IPS-11a (cell line): ENCODE data around the gene INPP5D.

Experiments used
- H3K4me3 ChIP-seq: one replicate; pipeline ENCODE4 v1.5.1; 2013; ENCODE audit warnings: low read depth, low read length, control low read depth

The INPP5D gene

GRCh38 chr2:233074106-233074505, 14.0 kb downstream of the INPP5D start:
- no peak overlapping the region for H3K4me3 ChIP-seq

DNA sequence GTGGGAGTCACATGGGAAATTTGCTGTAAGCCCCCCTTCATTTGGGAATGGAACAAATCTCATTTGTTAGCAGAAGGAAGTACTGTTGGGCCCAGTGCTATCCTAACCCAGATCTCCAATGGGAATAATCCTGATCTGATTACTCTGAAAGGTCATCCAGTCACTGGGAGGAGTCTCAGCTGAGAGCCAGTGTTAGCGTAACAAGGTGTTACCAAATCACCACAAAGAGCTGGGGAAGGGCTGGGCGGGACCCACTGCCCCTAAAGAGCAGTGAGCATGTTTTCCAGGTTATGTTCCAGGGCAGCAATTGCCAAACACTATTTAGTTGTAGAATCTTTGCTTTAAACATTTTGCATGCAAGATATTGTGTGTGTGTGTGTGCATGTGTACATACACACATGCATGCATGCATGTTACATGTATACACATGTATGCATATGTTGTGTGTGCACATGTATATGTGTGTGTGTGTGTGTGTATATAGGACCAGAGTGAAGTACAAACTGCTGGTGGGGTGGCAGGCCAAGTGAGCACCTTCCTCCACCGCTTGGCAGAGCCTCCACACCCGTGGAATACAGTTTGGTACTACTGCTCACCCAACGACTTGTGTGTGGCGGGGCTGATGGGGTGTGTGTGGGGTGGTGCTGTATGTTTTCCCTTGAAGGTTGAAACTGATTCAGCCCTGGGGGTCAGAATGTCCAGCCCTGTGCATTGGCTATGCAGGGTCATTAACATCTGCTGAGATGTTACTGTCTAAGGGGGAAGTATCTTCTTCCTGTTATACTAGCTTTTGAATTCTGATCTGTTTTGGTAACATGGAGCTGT, 15.2 kb downstream of the INPP5D start:
- no peak overlapping the region for H3K4me3 ChIP-seq

DNA sequence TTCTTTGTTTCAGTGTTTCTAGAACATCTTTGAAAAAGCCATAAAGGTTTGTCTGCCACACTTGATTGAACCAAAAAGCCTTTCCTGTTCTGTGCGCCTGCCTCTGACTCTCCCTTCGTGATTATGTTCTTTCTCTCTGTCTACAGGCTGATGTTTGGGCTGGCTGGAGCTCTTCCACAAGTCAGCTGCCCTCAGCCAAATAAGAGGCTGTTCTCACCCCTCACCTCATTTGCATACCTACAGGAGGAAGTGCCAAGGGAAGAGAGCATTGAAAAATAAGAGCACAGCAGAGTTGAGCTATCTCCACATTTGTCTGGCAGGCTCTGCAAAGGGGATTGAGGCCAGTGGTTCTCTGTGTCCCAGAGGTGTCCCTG, 15.8 kb downstream of the INPP5D start:
- no peak overlapping the region for H3K4me3 ChIP-seq

- H3K4me3 ChIP-seq = no peak overlapping the region
Measured at GRCh38 chr2:233076749-233077148, 16.6 kb downstream of the INPP5D start.

DNA sequence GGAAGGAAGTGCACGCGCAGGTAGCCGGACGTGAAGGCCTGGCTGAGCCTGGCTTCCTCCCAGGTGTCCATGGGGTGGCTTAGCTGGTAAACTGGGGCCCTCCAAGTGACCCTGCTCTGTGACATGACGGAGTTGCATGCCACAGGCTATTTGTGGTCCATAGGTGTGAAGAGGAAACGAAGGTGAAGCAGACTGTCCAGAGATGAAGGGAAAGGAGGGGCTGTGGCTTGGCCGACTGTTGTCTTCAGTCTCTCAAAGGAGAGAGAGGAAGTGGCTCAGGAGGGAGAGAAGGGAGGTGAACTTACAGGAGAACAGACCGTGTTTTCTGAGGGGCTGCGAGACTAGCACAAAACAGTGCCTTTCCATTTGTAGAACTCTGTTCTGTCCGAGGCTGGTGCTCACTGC, 19.3 kb downstream of the INPP5D start:
- H3K4me3 ChIP-seq = no peak overlapping the region

DNA sequence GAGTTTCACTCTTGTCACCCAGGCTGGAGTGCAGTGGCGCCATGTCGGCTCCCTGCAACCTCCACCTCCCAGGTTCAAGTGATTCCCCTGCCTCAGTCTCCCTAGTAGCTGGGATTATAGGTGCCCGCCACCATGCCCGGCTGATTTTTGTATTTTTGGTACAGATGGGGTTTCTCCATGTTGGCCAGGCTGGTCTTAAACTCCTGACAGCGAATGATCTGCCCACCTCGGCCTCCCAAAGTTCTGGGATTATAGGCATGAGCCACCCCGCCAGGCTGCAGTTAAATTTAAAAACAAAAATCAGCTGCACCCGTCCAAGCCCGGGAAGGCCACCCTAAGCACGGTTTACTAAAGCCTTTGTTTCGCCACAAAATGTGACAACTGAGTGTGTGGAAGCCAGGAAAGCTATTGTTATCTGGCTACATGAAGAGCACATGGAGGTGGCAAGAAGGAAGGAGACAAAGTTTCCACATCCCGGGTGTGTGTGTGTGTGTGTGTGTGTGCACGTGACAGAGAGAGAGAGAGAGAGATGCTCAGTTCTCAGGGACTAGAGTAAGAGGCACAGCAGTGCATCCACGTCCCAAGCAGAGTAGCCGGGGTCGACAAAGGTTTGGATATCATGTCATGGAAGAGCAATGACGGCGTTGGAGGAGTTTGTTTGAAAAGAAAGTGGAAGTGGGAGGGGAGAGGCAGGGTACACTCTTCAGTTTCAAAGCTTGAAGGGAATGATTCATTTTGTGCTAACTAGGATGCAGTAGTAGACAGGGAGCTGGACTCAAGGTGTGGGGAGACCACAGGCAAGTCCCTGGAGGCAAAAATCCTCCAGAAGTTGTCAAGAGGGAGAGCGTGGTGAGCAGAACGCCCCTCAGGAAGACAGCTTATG, 20.1 kb downstream of the INPP5D start:
- H3K4me3 ChIP-seq = no peak overlapping the region

DNA sequence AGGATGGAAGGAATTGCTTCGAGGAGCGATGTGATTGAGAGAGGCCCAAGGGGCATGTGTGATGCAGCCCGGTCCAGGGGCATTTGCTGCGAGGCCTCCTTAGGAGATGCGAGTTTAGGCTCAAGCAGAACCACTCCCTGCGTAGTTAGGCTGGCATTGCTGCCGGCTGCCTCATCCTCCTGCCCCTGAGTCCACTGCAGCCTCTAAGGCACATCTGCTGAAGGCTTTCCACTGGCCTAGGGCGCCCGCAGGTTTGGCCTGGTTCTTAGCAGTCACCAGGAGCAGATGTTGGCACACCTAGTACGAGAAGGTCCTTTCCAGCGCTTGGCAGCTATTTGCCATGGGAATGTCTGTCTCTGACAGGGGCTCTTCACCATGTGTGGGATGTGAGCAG, 20.7 kb downstream of the INPP5D start:
- H3K4me3 ChIP-seq = no peak overlapping the region

DNA sequence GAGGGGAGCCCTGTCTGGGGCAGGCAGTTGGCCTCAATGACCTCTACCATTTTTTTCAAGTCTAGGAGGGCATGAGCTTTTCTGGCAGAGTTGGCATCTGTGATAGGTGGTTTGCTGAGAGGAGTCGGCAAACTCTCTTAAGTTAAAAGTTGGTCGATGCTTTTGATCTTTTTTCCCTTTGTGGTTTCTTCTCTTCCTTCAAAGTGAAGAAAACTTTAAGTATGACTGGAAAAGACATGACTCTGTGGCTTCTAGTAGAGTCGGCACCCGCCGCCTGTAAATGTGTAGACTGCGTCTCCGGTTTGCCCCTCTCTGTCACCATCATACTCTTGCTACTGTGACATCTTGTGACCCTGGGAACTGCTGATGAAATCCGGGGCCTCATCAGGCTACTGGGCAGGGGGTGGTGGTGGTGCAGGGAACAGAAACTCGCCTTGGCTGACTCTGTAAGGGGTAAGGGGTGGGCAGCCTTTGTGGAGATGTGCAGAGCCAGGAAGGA, 21.1 kb downstream of the INPP5D start:
- no peak overlapping the region for H3K4me3 ChIP-seq

GRCh38 chr2:233081731-233082221, 21.6 kb downstream of the INPP5D start:
- no peak overlapping the region for H3K4me3 ChIP-seq

DNA sequence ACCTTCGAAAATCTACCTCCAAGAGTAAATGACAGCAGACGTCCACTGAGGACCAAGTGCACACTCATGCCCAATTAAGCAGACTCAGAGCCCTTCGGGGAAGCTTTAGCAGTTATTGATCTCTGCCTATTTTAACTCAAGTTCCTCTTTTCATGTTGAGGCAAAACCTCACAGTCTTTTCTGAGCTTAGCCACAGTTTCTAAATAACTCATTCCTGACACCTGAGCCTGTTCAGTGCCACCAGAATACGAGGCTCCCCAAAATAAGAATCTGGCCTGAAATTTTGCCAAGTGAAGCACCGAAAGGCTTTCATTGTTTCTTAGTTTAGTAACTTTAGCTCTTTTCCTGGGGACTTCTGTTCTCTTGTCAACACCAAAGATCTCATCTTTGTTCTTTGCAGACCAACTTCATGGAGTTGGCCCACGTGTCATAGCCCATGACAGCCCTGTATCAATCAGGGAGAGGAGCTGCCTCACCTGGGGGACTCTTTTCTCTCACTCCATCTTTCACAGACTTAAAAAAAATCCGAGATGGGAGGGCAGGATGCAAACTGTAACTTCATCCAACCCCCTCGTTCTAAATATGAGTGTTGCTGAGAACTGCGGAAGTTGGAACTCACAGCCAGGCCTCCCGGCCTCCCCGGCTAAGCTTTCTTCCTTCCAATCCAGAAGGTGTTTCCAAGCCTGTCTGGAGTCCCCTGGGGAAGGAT, 22.2 kb downstream of the INPP5D start:
- H3K4me3 ChIP-seq = no peak overlapping the region

GRCh38 chr2:233082931-233083755, 23.0 kb downstream of the INPP5D start:
- no peak overlapping the region for H3K4me3 ChIP-seq

DNA sequence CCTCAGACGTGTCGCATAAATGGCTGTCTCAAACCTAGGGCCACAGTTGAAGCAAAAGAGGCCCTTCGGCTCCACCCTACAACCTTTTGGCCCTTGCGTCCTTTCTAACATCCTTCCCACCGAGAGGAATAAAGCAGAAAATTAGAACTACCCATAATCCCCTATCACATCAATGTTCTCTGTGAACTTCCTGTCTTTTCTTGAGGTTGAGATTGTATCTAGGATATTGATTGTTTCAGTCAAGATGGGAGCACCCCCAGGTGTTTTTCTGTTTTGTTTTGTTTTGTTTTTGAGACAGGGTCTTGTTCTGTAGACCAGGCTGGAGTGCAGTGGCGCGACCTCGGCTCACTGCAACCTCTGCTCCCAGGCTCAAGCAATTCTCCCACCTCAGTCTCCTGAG, 23.6 kb downstream of the INPP5D start:
- no peak overlapping the region for H3K4me3 ChIP-seq

- H3K4me3 ChIP-seq = no peak overlapping the region
Measured at GRCh38 chr2:233084488-233084887, 24.3 kb downstream of the INPP5D start.

DNA sequence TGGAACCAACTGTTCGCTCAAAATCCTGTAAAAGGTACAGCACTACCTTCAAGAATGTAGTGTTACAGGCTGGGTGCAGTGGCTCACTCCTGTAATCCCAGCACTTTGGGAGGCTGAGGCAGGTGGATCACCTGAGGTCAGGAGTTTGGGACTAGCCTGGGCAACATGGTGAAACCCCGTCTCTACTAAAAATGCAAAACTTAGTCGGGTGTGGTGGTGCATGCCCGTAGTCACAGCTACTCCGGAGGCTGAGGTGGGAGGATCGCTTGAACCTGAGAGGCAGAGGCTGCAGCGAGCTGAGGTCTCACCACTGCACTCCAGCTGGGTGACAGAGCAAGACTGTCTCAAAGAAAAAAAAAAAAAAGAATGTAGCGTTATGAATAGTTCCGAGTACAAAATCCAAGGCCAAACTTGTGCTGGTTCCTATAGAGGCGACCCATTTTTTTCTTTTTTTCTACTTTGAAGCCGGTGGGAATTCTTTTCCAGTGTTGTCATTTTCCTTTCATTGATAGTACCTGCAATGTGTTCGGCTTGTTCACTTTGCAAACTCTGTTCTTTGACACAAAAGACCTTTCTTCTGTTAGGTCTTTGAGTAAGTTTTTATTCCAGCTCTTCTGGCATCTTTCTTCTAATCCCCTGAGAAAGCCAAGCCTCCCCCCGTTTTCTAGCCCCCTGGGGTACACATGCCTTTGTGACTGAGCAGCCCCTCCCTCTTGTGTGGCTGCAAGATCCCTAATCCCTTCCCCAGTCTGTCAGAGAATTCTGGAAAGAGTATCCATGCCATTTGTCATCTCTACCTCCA, 25.1 kb downstream of the INPP5D start:
- no peak overlapping the region for H3K4me3 ChIP-seq

DNA sequence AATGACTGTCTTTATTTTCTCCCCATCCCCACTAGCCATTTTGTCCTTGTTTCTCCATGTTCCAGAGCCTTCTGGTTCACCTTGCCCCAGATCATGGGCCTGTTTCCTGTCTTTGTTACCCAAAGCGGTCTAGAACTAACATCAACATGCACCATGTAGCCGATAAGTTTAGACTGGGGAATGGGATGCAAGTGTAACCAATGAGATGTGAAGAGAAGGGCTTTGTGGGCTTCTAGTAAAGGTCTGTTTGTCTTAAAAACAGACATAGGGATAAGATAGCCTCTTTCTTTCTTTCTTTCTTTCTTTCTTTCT, 25.7 kb downstream of the INPP5D start:
- H3K4me3 ChIP-seq = no peak overlapping the region

- no peak overlapping the region for H3K4me3 ChIP-seq
Measured at GRCh38 chr2:233087713-233088112, 27.6 kb downstream of the INPP5D start.

DNA sequence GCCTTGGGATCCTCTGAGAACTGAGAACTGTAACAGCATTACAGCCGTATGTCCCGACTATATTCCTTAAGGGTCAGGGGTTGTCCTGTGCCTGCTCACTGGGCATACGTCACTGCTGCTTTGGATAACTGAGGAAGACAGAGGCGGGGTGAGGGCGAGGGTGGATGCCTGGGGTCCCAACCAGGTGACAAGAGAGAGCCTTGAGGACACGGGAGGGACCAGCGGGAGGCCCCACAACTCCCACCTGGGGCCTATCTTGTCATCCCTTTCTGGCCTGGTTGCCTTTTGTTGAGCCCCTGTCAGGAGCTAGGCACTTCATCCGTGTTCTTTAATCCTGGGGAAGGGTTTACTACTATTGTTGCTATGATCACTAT, 28.8 kb downstream of the INPP5D start:
- no peak overlapping the region for H3K4me3 ChIP-seq

DNA sequence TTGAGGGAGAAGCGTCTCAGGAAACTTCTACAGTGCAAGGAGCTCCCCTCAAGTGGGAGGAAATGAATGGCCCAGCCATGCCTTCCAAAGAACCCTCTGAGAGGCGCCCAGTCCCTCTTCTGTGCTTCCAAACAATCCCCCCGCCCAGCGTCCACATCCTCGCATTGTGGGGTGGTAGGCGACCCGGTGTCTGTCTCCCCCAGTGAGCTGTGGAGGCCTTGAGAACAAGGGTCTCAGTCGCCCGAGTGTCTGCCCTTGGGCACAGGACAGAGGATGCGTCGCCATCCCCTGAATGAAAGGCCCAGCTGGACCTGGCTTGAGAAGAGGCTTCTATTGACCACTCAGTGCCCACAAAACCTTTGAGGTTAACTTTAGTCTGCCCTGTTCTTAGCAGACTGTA, 29.7 kb downstream of the INPP5D start:
- no peak overlapping the region for H3K4me3 ChIP-seq

- H3K4me3 ChIP-seq = no peak overlapping the region
Measured at GRCh38 chr2:233090879-233091278, 30.7 kb downstream of the INPP5D start.
